GM18505 (cell line): Measurements from ENCODE around the gene TCEANC2.

ENCODE experiments used
- ATAC-seq: cut with Tn5 transposase; IDR thresholded peaks from one replicate; pipeline ENCODE4 v1.9.1; 2021; ENCODE audit not compliant: unreplicated experiment
- POLR2A ChIP-seq: IDR thresholded peaks from 4 replicates; pipeline ENCODE4 v1.6.1; 2011; ENCODE audit warnings: borderline replicate concordance; ENCODE audit not compliant: insufficient read depth, insufficient read length; ENCODE audit errors: extremely low read depth

The TCEANC2 gene

DNA sequence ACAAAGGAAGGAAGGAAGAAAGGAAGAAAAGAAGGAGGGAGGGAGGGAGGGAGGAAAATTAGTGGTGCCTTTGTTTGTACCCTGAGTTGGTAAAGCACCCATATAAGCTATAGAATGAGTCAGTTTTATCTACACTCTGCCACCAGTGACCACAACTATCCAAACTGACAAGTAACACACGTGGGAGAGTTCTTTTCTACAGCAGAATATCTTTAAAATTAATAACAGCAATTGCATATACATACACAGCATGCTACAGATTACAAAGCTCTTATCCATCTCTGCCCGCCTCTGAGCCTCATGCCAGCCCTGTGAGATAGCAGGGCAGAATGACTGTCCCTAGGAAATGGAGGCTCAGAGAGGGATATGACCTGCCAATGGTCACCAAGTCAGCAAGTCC, 79.1 kb downstream of the TCEANC2 start:
- no peak for TF ChIP-seq POLR2A
- ATAC-seq = no peak

- TF ChIP-seq POLR2A = no peak
- ATAC-seq = no peak
Observed at GRCh38 chr1:54134295-54134694, 80.9 kb downstream of the TCEANC2 start.

DNA sequence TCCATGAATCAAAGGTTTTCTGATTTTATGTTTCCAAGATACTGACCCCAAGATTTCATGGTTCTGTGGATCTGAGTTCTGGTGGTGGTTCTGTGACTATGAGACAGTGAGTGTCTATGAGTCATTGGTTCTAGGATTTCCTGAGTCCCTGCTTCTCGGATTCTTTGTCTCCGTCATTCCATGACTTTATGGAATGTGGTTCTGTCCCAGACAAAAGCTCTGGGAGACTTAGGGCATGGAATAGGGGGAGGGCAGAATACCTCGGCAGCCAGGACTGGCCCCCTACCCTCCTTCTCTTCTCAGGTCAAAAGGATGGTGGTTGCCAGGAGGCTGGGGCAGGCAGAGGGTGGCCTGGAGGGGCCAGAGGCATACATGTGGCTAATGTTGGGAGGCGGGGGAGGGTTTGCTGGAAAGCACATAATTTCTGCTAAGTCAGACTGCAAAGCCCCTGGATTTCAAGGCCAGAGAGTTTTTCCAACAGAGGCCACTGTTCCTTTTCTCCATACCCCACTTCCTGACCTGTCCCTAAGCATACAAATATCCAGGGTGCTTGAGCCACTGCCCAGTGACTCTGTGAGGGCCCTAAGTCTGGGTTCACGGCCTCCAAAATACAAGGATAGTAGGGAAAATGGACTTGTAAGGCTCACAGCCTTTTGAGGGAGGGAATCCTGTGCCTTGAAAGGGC, 82.2 kb downstream of the TCEANC2 start:
- no peak for ATAC-seq
- no peak for TF ChIP-seq POLR2A

GRCh38 chr1:54136269-54136896, 83.0 kb downstream of the TCEANC2 start:
- TF ChIP-seq POLR2A = no peak

GRCh38 chr1:54136963-54137533, 83.6 kb downstream of the TCEANC2 start:
- no peak for TF ChIP-seq POLR2A

More at GRCh38 chr1:54136269-54136896, 83.0 kb downstream of the TCEANC2 start:
- no peak for ATAC-seq

DNA sequence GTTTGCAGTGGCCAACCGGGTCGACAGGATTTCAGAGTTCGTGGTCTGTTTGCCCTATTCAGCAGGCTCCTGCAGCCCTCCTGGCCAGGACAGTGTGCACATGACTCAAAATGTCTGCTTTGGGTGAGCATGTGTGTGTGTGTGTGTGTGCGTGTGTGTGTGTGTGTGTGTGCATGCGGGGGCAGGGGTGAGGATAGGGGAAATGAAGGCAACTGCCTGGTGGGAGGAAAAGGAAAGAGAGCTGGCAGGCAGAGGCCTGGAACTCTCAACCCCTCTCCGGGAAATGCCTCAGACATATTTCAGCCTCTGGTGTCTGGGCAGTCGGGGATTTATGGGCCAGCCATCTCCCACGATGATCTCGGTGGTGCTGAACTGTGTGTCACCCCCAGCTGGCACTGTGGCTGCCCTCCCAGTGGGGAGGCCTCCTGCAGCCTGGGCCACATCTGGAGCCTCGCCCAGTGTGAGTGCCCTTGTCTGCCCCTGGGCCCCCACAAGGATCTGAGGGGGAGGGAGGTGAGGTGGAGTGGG, 84.2 kb downstream of the TCEANC2 start:
- no peak for ATAC-seq
- TF ChIP-seq POLR2A = no peak

More at GRCh38 chr1:54136963-54137533, 83.6 kb downstream of the TCEANC2 start:
- no peak for ATAC-seq

GRCh38 chr1:54138994-54139393, 85.6 kb downstream of the TCEANC2 start:
- no peak for ATAC-seq
- no peak for TF ChIP-seq POLR2A

- ATAC-seq = no peak
- no peak for TF ChIP-seq POLR2A
Observed at GRCh38 chr1:54139711-54140110, 86.3 kb downstream of the TCEANC2 start.

GRCh38 chr1:54142146-54142900, 88.9 kb downstream of the TCEANC2 start:
- no peak for TF ChIP-seq POLR2A
- ATAC-seq = no peak

GRCh38 chr1:54144366-54144765, 91.0 kb downstream of the TCEANC2 start:
- ATAC-seq = no peak
- no peak for TF ChIP-seq POLR2A

DNA sequence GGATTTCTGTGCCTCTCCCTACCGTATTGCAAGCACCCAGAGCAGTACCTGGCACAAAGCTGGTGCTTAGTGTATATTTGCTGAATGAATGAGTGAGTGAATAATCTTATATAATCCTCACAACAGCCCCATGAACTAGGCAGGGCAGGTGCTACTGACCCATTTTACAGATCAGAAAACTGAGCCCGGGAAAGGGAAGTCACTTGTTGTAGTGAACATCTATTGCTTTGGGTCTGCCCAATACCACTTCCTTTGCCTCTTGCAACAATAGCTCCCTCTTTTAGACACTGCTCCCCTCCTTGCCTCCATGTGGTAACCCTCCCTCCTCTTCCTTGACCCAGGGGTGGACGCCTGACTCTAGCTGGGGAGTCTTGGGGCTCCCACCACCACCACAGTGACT, 96.3 kb downstream of the TCEANC2 start:
- ATAC-seq = no peak
- no peak for TF ChIP-seq POLR2A

DNA sequence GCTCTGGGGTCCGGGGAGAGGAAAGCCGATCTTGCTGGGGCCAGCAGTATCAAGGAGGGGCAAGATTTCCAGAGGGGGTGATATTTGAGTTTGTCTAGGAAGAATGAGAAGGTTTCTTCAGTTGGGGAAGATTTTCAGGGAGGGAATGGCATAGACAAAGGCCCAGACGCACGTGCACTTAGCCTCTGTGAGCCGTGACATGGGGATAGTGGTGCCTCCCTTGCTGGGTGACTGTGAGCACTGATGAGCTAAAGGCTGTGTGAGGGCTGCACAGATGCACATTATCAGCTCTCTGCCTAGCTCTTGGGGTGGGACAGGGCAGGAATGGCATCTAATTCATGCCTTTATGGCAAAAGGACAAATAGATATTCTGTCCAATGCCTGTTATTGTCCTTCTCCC, 97.6 kb downstream of the TCEANC2 start:
- TF ChIP-seq POLR2A = no peak
- ATAC-seq = no peak

- TF ChIP-seq POLR2A = no peak
- ATAC-seq = no peak
Observed at GRCh38 chr1:54152696-54153095, 99.3 kb downstream of the TCEANC2 start, which contains the start of gene CDCP2. TSS of gene CDCP2 (minus strand) at chr1:54153000. CDS start at chr1:54152922, 78 bp downstream.
